ENCODE measurements around the gene TCN2.

DNA sequence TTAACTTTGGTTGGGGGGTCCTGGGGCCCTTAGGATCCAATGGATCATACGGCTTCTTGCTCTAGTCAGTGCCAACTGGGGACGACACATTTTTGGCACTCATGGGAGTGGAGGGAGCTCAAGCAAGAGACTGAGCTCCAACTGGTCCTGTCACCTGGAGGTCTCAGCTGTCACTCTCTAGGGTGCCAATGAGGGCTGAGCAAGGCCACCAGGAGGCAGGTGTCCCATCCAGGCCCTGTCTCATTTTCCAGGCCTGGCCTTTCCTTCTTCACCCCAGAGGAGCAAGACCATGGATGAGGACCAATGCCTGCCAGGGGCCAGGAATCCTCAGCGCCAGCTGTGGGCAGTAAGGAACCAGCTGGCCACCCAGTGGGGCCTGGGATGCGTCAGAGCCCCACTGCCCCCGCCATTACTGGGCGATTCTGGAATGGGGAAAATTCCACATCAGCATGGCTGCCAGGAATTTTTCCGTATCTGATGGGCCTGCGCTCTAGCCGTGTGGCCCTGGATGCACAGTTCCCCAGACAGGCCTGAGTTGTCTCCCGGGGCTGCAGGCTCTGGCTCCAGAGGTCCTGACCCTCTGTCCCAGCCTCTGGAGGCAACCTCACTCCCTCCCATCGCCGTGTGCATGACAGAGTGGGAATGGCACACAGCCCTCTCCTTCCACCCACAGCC lies 31.8 kb upstream of the TCN2 start:
- TF ChIP-seq, protein P1, sequence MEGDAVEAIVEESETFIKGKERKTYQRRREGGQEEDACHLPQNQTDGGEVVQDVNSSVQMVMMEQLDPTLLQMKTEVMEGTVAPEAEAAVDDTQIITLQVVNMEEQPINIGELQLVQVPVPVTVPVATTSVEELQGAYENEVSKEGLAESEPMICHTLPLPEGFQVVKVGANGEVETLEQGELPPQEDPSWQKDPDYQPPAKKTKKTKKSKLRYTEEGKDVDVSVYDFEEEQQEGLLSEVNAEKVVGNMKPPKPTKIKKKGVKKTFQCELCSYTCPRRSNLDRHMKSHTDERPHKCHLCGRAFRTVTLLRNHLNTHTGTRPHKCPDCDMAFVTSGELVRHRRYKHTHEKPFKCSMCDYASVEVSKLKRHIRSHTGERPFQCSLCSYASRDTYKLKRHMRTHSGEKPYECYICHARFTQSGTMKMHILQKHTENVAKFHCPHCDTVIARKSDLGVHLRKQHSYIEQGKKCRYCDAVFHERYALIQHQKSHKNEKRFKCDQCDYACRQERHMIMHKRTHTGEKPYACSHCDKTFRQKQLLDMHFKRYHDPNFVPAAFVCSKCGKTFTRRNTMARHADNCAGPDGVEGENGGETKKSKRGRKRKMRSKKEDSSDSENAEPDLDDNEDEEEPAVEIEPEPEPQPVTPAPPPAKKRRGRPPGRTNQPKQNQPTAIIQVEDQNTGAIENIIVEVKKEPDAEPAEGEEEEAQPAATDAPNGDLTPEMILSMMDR (conservative IDR thresholded peaks at IDR 0.05; ENCODE audit: low read depth, low read length) = no peak
- no peak for TF ChIP-seq EZH2 (IDR thresholded peaks at IDR 0.05; ENCODE audit: borderline replicate concordance, low read depth, low read length, poor library complexity, severe bottlenecking)

All from A673 (cell line).